Upper lobe of left lung (tissue), 6 donors: ENCODE measurements around the gene MAGI2. TPM values are rescaled to one million over a fixed set of nuclear protein-coding genes. Genes with fewer than 3 reads are reported as not detected.

Source experiments
- ATAC-seq, 2 donors: fragments of 200-7000 bp; cut with Tn5 transposase; one replicate each; pipeline ENCODE4 v1.9.1; 2022; ENCODE audit warnings: mild to moderate bottlenecking in 2 of 2, moderate library complexity in 2 of 2; ENCODE audit not compliant: low FRiP score in 2 of 2
- DNase-seq, 2 donors: peaks; one replicate each; pipeline ENCODE4 v3.0.0-alpha.2; 2019 to 2020
- H3K27ac ChIP-seq, 4 donors: fragments of 200-600 bp; sonication (generic); one replicate each; pipeline ENCODE4 v1.5.1; 2016 to 2019
- H3K27me3 ChIP-seq, 4 donors: fragments of 200-600 bp; sonication (generic); one replicate each; pipeline ENCODE4 v1.5.1; 2017 to 2019
- H3K36me3 ChIP-seq, 4 donors: fragments of 200-600 bp; sonication (generic); one replicate each; pipeline ENCODE4 v1.5.1; 2016 to 2019
- H3K4me1 ChIP-seq, 4 donors: fragments of 200-600 bp; sonication (generic); one replicate each; pipeline ENCODE4 v1.5.1; 2018 to 2019
- H3K4me3 ChIP-seq, 4 donors: fragments of 200-600 bp; sonication (generic); one replicate each; pipeline ENCODE4 v1.5.1; 2017 to 2019; ENCODE audit warnings: mild to moderate bottlenecking in 2 of 4, moderate library complexity in 1 of 4
- H3K9me3 ChIP-seq, 4 donors: fragments of 200-600 bp; sonication (generic); one replicate each; pipeline ENCODE4 v1.5.1; 2018 to 2019
- CTCF ChIP-seq, 6 experiments: fragments of 450-650 bp in 4 of 6; fragments of 200-600 bp in 2 of 6; sonication (generic) in 2 of 6; IDR thresholded peaks; one replicate each; pipeline ENCODE4 v1.5.1; 2016 to 2019; ENCODE audit warnings: antibody characterized with exemption in 6 of 6
- EP300 ChIP-seq, 4 donors: sonication (generic); formaldehyde crosslinking; IDR thresholded peaks; one replicate each; pipeline ENCODE4 v1.5.1; 2017; ENCODE audit warnings: antibody characterized with exemption in 4 of 4, control low read depth in 2 of 4
- POLR2A ChIP-seq, 4 donors: fragments of 450-650 bp; IDR thresholded peaks; one replicate each; pipeline ENCODE4 v1.5.1; 2016 to 2017; ENCODE audit warnings: antibody characterized with exemption in 4 of 4, mild to moderate bottlenecking in 2 of 4
- POLR2AphosphoS5 ChIP-seq, 2 donors: sonication (generic); formaldehyde crosslinking; IDR thresholded peaks; one replicate each; pipeline ENCODE4 v1.5.1; 2017; ENCODE audit warnings: antibody characterized with exemption in 2 of 2
- WGBS, 2 donors: methylation state at CpG; one replicate each; pipeline ENCODE4 v1.1.5; 2017 to 2018; 5-methylcytosine and 5-hydroxymethylcytosine counted together
- total RNA-seq, 6 donors: library from RNA; depleted of rRNA in 4 of 6; stranded (reverse); fragments of >200 nt in 4 of 6; gene quantifications; one replicate each; pipeline versions ENCODE4 v1.1.0 to v1.2.1, GENCODE V29; 2016 to 2021
- donor health status: DM: no; HTN: no; CAD: no; lungs with moderate emphysema.
- donor health status: DM: no; HTN: yes; CAD: no; lungs with severe emphysema.

MAGI2 gene
- total RNA-seq = 10 to 100 TPM in 4 of 6 donors, 1 to 10 TPM in 2; 7.9 to 84.9 (median 11.8) TPM

GRCh38 chr7:79453558-79454360, at the start of gene MAGI2:
MAGI2 (minus strand) TSS chr7:79453667; CDS start chr7:79453320, 347 bp downstream.
- H3K4me1 ChIP-seq = peaks cover 5 to 17% (median 9%) of the 10 kb centered on the region in 4 donors
- 1% methylated on average over 36 to 64 of the region's 67 CpGs for WGBS, 2 donors

GRCh38 chr7:79502151-79502550, 48.7 kb upstream of the MAGI2 start:
- WGBS, 2 donors = 83 to 86% methylated on average over 1 of the region's 1 CpG
- no peak for ATAC-seq

More at GRCh38 chr7:79453558-79454360, at the start of gene MAGI2:
- peak; percentile 63 to 95 for DNase-seq
- Histone ChIP-seq H3K4me3 (peak within 1 kb of the TSS; percentile 29 to 67 (median 60)), H3K9me3 (no peaks in the 10 kb centered on the region), H3K27me3 (no peaks in the 10 kb centered on the region), H3K36me3 (no peaks in the 10 kb centered on the region), H3K27ac (peak within 1 kb of the TSS; percentile 81 to 88 (median 87))
- TF ChIP-seq CTCF (IDR thresholded peaks at IDR 0.05) (no peak), POLR2AphosphoS5 (IDR thresholded peaks at IDR 0.05) (peak; percentile 61 to 71), POLR2A (IDR thresholded peaks at IDR 0.05) (peak in 3 of 4 donors; percentile 62 to 70 (median 64)), EP300 (IDR thresholded peaks at IDR 0.05) (no peak)
- peak; percentile 89 to 92 for ATAC-seq

GRCh38 chr7:79500759-79501158, 47.3 kb upstream of the MAGI2 start:
- no peak for TF ChIP-seq CTCF (IDR thresholded peaks at IDR 0.05)
- no peak for TF ChIP-seq POLR2A (IDR thresholded peaks at IDR 0.05)
- TF ChIP-seq POLR2AphosphoS5 (IDR thresholded peaks at IDR 0.05) = no peak
- no peak for TF ChIP-seq EP300 (IDR thresholded peaks at IDR 0.05)
- H3K27ac ChIP-seq = no peak overlapping the region
- no peak overlapping the region for H3K4me3 ChIP-seq
- no peaks in the 10 kb centered on the region for H3K36me3 ChIP-seq
- H3K4me1 ChIP-seq = peaks cover 0 to 7% (median 0%) of the 10 kb centered on the region in 4 donors
- no peak for DNase-seq
- ATAC-seq = no peak
- H3K27me3 ChIP-seq = no peaks in the 10 kb centered on the region
- no peaks in the 10 kb centered on the region for H3K9me3 ChIP-seq

More at GRCh38 chr7:79502151-79502550, 48.7 kb upstream of the MAGI2 start:
- Histone ChIP-seq H3K4me1 (peaks cover 0 to 7% (median 0%) of the 10 kb centered on the region in 4 donors), H3K9me3 (no peaks in the 10 kb centered on the region), H3K4me3 (no peak overlapping the region), H3K36me3 (no peaks in the 10 kb centered on the region), H3K27ac (no peak overlapping the region), H3K27me3 (no peaks in the 10 kb centered on the region)
- no peak for DNase-seq
- no peak for TF ChIP-seq POLR2AphosphoS5 (IDR thresholded peaks at IDR 0.05)
- TF ChIP-seq EP300 (IDR thresholded peaks at IDR 0.05) = no peak
- TF ChIP-seq POLR2A (IDR thresholded peaks at IDR 0.05) = no peak
- TF ChIP-seq CTCF (IDR thresholded peaks at IDR 0.05) = no peak

- H3K4me3 ChIP-seq = no peak overlapping the region
- ATAC-seq = no peak
- H3K27ac ChIP-seq = no peak overlapping the region
- WGBS, 2 donors = 76 to 77% methylated on average over 3 of the region's 3 CpGs
- TF ChIP-seq CTCF (IDR thresholded peaks at IDR 0.05) = no peak
- no peak for TF ChIP-seq POLR2AphosphoS5 (IDR thresholded peaks at IDR 0.05)
- TF ChIP-seq EP300 (IDR thresholded peaks at IDR 0.05) = no peak
- no peak for TF ChIP-seq POLR2A (IDR thresholded peaks at IDR 0.05)
- H3K36me3 ChIP-seq = no peaks in the 10 kb centered on the region
- H3K27me3 ChIP-seq = no peaks in the 10 kb centered on the region
- DNase-seq = no peak
- no peaks in the 10 kb centered on the region for H3K4me1 ChIP-seq
- no peaks in the 10 kb centered on the region for H3K9me3 ChIP-seq
Observed at GRCh38 chr7:79497728-79498127, 44.3 kb upstream of the MAGI2 start.
